Nephron (organoid): ENCODE results near the gene GALK1.

Experiments
- H3K27ac Mint-ChIP-seq, 3 experiments: 2 replicates each; pipeline ENCODE4 v1.8.0; 2020; ENCODE audit warnings: mixed read lengths in 3 of 3, mild to moderate bottlenecking in 2 of 3, moderate library complexity in 1 of 3
- H3K27me3 Mint-ChIP-seq: 2 replicates; pipeline ENCODE4 v1.8.0; 2021; ENCODE audit warnings: low read depth, mild to moderate bottlenecking, moderate library complexity, mixed read lengths
- H3K36me3 Mint-ChIP-seq: 2 replicates; pipeline ENCODE4 v1.8.0; 2020; ENCODE audit warnings: low read depth, mixed read lengths
- H3K4me1 Mint-ChIP-seq: 2 replicates; pipeline ENCODE4 v1.8.0; 2020; ENCODE audit warnings: mixed read lengths
- H3K4me3 Mint-ChIP-seq, 3 experiments: 2 replicates each; pipeline ENCODE4 v1.8.0; 2020; ENCODE audit warnings: mild to moderate bottlenecking in 3 of 3, mixed read lengths in 3 of 3, moderate library complexity in 2 of 3
- H3K9me3 Mint-ChIP-seq: 2 replicates; pipeline ENCODE4 v1.8.0; 2020; ENCODE audit warnings: mixed read lengths
- TF ChIP-seq, protein P1 (sequence below), 3 experiments: fragments of 200-600 bp; sonication (generic); IDR thresholded peaks; one replicate each; pipeline ENCODE4 v1.5.0; 2021; ENCODE audit warnings: antibody characterized with exemption in 3 of 3; ENCODE audit not compliant: unreplicated experiment in 3 of 3

GALK1 gene

GRCh38 chr17:75810216-75810615 lies 45.2 kb upstream of the GALK1 start:
- TF ChIP-seq, protein P1, sequence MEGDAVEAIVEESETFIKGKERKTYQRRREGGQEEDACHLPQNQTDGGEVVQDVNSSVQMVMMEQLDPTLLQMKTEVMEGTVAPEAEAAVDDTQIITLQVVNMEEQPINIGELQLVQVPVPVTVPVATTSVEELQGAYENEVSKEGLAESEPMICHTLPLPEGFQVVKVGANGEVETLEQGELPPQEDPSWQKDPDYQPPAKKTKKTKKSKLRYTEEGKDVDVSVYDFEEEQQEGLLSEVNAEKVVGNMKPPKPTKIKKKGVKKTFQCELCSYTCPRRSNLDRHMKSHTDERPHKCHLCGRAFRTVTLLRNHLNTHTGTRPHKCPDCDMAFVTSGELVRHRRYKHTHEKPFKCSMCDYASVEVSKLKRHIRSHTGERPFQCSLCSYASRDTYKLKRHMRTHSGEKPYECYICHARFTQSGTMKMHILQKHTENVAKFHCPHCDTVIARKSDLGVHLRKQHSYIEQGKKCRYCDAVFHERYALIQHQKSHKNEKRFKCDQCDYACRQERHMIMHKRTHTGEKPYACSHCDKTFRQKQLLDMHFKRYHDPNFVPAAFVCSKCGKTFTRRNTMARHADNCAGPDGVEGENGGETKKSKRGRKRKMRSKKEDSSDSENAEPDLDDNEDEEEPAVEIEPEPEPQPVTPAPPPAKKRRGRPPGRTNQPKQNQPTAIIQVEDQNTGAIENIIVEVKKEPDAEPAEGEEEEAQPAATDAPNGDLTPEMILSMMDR (IDR thresholded peaks at IDR 0.05; ENCODE audit: unreplicated experiment in 3 of 3): no peak
- H3K36me3 Mint-ChIP-seq: peaks cover 30% of the 10 kb centered on the region
- no peak overlapping the region for H3K4me3 Mint-ChIP-seq
- H3K27ac Mint-ChIP-seq: no peak overlapping the region
- H3K4me1 Mint-ChIP-seq: peaks cover 6% of the 10 kb centered on the region
- no peaks in the 10 kb centered on the region for H3K9me3 Mint-ChIP-seq
- H3K27me3 Mint-ChIP-seq: no peaks in the 10 kb centered on the region

DNA sequence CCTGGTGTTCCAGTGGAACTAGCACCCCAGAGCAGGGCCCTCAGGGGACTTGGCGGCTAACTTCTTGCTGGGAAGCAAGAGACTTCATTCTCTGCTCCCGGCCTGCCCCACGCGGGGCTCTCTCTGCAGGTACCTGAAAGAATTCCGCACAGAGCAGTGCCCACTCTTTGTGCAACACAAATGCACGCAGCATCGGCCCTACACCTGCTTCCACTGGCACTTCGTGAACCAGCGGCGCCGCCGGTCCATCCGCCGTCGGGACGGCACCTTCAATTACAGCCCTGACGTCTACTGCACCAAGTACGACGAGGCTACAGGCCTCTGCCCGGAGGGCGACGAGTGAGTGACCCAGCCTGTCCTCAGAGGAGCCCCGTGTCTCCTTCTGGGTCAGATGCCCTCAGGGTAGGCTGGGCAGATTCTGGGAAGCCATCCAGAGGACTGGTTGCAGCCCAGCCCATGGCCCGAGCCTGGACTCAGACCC lies 44.7 kb upstream of the GALK1 start:
- Mint-ChIP-seq H3K4me3 (no peak overlapping the region), H3K9me3 (no peaks in the 10 kb centered on the region), H3K27me3 (no peaks in the 10 kb centered on the region), H3K36me3 (peaks cover 31% of the 10 kb centered on the region), H3K27ac (no peak overlapping the region), H3K4me1 (peaks cover 6% of the 10 kb centered on the region)
- TF ChIP-seq, protein P1 (IDR thresholded peaks at IDR 0.05; ENCODE audit: unreplicated experiment in 3 of 3): no peak

DNA sequence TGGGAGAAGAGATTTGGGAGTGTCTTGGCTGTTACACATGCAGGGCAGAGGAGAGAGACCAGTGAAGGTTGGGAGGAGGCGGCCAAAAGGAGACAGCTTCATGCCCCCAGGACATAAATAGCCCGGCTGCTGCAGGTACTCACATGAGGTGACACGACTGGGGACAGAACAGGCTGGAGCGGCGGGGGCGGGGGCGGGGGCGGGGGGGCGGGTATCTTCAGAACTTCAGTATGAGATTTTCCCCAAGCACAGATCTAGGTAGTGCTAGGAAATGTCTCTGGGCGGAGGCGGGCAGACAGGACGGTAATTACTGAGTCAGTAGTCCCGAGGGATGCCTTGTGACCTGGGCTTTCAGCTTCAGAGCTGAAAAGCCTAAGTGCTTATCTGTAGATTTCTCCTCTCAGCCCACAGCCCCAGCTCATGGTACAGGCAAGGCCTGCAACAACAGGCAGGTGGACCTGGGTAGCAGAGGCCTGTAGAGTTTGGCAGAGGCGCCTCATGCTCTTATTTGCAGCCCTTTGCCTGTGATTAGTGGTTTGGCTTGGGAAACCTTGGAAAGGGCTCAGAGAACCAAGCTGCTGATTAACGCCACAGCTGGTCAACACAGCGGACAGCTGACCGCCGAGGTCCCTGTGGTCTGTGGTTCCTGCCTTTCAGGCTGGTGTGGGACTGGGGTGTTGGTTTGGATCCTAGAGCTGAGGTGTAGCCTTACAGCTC lies 44.1 kb upstream of the GALK1 start:
- Mint-ChIP-seq H3K27ac (peak overlapping the region in 2 of 3 experiments; percentile 3 to 50), H3K27me3 (no peaks in the 10 kb centered on the region), H3K36me3 (peaks cover 26% of the 10 kb centered on the region), H3K4me3 (no peak overlapping the region), H3K4me1 (peaks cover 6% of the 10 kb centered on the region), H3K9me3 (no peaks in the 10 kb centered on the region)
- TF ChIP-seq, protein P1 (IDR thresholded peaks at IDR 0.05; ENCODE audit: unreplicated experiment in 3 of 3): no peak

- Mint-ChIP-seq H3K4me1 (peaks cover 6% of the 10 kb centered on the region), H3K4me3 (no peak overlapping the region), H3K36me3 (peaks cover 22% of the 10 kb centered on the region), H3K27ac (peak overlapping the region in 2 of 3 experiments; percentile 3 to 50), H3K27me3 (no peaks in the 10 kb centered on the region), H3K9me3 (no peaks in the 10 kb centered on the region)
- TF ChIP-seq, protein P1 (IDR thresholded peaks at IDR 0.05; ENCODE audit: unreplicated experiment in 3 of 3): no peak
Observed at GRCh38 chr17:75808549-75808904, 43.5 kb upstream of the GALK1 start.

- Mint-ChIP-seq H3K4me3 (no peak overlapping the region), H3K4me1 (peaks cover 6% of the 10 kb centered on the region), H3K27ac (peak overlapping the region in 1 of 3 experiments; percentile 50), H3K27me3 (no peaks in the 10 kb centered on the region), H3K36me3 (peaks cover 24% of the 10 kb centered on the region), H3K9me3 (no peaks in the 10 kb centered on the region)
- TF ChIP-seq, protein P1 (IDR thresholded peaks at IDR 0.05; ENCODE audit: unreplicated experiment in 3 of 3): no peak
Observed at GRCh38 chr17:75807861-75808260, 42.9 kb upstream of the GALK1 start.
